ENCODE measurements around the gene WASF2.
"Not testable (repeated sequence)": the region's sequence is repeated elsewhere in the genome, so short reads cannot be mapped to it uniquely, and the experiment has no call there.

WASF2 gene

GRCh38 chr1:27521861-27522431 lies 32.0 kb upstream of the WASF2 start:
- no peak for DNase-seq (ENCODE audit: low spot score)

- DNase-seq (ENCODE audit: low spot score), result no peak
These were observed 31.4 kb upstream of the WASF2 start for GRCh38 chr1:27521336-27521831.

- DNase-seq (ENCODE audit: low spot score), result no peak
These were observed 30.7 kb upstream of the WASF2 start for GRCh38 chr1:27520651-27521050.

DNA sequence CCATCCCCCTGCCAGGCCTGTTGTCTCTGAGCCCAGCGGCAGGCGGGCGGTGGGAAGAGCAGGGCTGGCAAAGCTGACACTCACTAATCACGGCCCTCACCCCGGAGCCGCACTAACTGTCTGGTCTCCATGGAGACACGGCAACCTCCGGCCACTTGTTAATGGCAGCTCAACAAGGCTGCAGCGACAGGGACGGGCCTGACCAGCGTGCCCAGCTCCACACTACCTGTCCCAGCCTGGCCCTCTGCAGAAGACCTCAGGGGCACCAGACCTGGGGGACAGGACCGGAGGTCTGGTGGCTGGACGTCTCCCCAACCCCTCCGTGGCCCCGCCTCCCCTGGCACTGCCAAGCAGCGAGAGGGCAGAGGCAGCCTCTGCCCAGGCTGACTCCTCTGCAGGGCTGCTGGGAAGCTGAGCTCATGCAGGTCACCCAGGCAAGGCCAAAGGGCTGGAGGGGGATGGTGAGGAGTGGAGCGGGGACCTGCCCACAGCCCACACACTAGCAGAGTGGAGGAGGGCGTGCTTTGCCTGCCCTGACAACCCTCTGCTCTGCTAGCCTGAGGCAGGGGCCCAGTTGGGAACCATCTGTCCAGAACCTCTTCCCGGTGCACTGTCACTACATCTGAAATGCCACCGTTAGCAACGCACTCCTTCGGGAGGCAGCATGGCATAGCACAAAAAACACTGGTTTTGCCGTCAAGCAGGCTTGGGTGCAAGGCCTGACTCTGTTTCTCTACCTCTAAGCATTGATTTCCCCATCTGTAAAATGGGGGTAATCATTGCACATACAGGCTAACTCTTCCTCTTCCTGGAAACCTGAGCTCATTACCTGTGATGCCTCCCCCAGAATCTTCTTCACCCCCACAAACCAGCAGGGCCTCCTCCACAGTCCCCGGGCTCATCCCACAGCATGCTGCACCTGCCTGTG lies 29.6 kb upstream of the WASF2 start:
- DNase-seq (ENCODE audit: low spot score), result no peak

GRCh38 chr1:27518808-27519207 lies 28.8 kb upstream of the WASF2 start:
- no peak for DNase-seq (ENCODE audit: low spot score)

- DNase-seq (ENCODE audit: low spot score), result no peak
These were observed 28.1 kb upstream of the WASF2 start for GRCh38 chr1:27517907-27518718.

GRCh38 chr1:27517301-27517700 lies 27.3 kb upstream of the WASF2 start:
- DNase-seq (ENCODE audit: low spot score), result no peak

DNA sequence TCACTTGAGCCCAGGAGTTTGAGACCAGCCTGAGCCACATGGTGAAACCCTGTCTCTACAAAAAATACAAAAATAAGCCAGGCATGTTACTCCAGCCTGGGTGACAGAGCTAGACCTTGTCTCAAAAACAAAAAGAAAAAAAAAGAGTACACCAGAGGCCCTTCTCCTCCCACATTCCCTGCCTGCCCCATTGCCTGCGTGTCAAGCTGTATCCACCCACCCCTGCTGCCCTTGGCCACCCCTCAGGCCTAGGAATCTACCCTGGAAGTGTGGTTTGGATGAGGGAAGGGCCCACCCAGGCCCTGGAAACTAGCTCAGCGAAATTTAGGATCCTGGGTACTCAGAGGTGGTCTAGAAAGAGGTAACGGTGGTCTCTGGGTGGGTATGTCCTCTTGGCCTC lies 25.7 kb upstream of the WASF2 start:
- no peak for DNase-seq (ENCODE audit: low spot score)

GRCh38 chr1:27513958-27514357 lies 24.0 kb upstream of the WASF2 start:
- DNase-seq (ENCODE audit: low spot score), result no peak

- no peak for DNase-seq (ENCODE audit: low spot score)
These were observed 23.6 kb upstream of the WASF2 start for GRCh38 chr1:27513528-27513927.

DNA sequence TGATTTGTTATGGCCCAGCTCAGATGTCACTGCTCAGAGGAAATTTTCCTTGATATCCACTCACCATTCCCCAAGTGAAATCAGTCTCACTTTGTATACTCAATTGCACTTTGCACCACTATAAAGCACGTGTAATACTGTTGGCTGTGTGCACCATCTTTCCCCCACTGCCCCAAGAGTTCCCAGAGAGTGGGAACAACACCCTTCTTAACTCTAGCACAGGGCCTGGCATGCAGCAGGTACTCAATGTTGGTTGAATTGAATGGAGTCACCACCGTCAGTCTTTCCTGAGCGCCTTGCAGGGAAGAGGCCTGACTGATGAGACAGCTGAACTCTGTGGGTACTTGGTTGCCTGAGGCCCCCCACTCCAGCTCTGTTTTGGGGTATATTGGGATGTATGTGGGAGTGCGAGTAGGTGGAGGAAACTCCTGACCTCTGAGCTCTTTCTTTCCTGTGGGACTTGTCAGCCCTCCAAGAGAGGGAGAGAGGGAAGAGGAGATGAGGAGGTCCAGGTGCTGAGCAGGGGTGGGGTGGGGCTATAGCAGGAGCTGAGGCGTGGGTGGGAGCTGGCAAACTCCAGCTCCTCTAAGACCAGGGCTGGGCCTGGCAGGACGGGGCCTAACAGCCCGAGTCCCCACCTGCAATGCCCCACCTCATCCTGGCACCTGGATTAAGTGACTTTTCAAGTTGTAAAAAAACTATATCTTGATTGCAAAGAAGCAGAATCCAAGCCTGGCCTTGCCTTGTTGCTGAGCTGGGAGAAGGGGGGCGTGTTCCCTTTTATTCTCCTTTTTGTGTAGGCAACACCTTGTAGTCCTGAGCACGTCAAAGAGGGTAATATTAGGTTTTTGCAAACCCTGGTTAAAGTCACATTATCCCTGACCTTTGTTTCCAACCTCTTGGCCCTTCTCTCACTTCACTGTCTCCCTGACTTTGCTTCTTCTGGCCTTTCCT lies 19.4 kb upstream of the WASF2 start:
- DNase-seq (ENCODE audit: low spot score), result no peak

DNA sequence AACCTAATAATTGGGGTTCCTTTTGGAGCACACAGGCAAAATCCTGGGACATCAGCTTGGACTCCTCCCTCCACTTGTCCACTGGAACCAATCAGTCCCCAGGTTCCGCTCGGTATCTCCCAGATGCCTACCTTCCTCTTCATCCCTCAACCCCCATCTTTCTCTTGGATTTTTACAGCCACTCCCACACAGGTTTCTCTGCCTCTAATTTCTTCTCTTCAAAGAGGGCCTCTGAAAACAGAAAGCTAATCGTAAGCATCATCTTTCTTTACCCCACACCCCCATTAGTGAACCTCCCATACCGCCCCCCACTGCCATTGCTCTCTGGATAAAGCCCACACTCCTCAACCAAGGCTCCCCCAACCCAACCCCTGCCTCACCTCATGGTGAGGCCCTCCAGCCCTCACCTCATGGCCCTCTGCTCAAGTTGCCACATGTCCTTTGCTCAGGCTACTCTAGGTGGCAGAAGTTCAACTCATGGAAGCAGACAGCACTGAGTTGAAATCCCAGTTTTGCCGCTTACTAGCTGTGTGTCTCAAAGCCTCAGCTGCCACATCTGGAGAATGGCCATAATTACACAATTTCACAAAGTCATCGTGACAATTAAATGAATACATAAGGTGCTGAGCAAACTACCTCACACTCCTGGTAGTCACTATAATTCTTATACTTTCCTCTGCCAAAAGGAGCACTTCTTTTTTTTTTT lies 18.1 kb upstream of the WASF2 start:
- peak; percentile 34 for DNase-seq (ENCODE audit: low spot score)

GRCh38 chr1:27506703-27507102 lies 16.7 kb upstream of the WASF2 start:
- no peak for DNase-seq (ENCODE audit: low spot score)

DNA sequence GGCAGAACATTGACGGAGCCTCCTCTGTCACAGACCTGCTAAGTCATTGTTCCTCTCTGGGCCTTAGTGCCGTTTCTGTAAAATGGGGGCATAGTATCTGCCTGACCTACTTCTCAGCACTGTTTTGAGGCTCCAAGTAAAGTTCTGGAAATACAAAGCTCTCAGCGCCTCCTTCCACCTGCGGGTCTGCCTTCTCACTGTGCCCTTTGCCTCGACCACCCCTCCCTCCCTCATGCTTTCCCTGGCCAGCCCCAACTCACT lies 15.4 kb upstream of the WASF2 start:
- DNase-seq (ENCODE audit: low spot score), result no peak

- no peak for DNase-seq (ENCODE audit: low spot score)
These were observed 14.8 kb upstream of the WASF2 start for GRCh38 chr1:27504588-27505419.

GRCh38 chr1:27503844-27504587 lies 14.0 kb upstream of the WASF2 start:
- no peak for DNase-seq (ENCODE audit: low spot score)

GRCh38 chr1:27503033-27503432 lies 13.1 kb upstream of the WASF2 start:
- DNase-seq (ENCODE audit: low spot score), result no peak

DNA sequence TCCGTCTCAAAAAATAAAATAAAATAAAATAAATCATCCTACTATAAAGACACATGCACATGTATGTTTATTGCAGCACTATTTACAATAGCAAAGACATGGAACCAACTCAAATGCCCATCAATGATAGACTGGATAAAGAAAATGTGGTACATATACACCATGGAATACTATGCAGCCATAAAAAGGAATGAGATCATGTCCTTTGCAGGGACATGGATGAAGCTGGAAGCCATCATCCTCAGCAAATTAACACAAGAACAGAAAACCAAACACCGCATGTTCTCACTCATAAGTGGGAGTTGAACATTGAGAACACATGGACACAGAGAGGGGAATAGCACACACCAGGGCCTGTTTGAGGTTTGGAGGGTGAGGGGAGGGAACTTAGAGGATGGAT lies 11.2 kb upstream of the WASF2 start:
- not testable (repeated sequence) for DNase-seq (ENCODE audit: low spot score)

- no peak for DNase-seq (ENCODE audit: low spot score)
These were observed 9.2 kb upstream of the WASF2 start for GRCh38 chr1:27499142-27499541.

All from hematopoietic multipotent progenitor cell treated with erythropoietin and hydrocortisone succinate and interleukin-3 and kit ligand, for 15 days (in vitro differentiated cells).